GM18505 (cell line): Measurements from ENCODE around the gene PKN1.

Source experiments
- ATAC-seq: cut with Tn5 transposase; IDR thresholded peaks from one replicate; pipeline ENCODE4 v1.9.1; 2021; ENCODE audit not compliant: unreplicated experiment
- POLR2A ChIP-seq: IDR thresholded peaks from 4 replicates; pipeline ENCODE4 v1.6.1; 2011; ENCODE audit warnings: borderline replicate concordance; ENCODE audit not compliant: insufficient read depth, insufficient read length; ENCODE audit errors: extremely low read depth

The PKN1 gene

DNA sequence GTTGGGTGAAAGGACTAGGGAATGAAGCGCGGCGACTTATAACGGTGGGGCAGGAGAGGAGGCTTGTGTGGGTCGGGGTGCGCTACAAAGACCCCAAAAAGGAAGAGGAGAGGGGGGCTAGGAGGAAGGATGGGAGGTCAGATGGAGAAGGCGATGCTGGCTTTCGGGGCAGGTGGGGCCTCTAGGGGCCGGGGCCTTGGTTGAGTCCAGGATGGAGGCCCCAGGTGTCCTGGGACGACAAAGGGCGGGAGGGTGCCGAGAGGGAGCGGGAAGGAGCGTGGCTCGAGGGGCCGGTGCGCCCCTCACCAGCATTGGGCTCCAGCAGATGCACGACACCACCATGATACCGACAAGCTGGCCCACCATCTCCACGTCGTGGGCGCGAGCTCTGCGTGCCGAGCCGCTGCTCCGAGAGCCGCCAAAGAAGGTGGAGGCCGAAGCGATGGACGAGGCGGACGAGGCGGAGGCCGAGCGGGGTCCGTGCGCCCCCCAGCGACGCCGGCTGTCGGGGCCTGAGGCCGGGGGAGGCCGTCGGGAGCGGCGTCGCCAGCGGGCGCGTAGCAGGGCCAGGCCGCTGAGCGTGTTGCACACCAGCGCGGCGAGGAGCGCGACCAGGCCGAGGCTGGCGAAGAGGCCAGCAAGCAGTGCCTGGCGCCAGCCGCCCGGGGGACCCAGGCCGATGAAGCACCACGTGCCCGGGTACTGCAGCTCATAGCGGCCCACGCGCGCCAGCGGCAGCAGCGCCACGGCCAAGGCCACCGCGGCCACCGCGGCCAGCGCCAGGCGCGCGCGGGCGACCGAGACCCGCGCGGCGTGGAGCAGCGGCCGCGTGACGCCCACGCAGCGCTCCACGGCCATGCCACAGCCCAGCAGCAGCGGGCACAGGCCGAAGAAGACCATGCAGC is 40.2 kb downstream of the PKN1 start:
- no peak for TF ChIP-seq POLR2A
- ATAC-seq: no peak

DNA sequence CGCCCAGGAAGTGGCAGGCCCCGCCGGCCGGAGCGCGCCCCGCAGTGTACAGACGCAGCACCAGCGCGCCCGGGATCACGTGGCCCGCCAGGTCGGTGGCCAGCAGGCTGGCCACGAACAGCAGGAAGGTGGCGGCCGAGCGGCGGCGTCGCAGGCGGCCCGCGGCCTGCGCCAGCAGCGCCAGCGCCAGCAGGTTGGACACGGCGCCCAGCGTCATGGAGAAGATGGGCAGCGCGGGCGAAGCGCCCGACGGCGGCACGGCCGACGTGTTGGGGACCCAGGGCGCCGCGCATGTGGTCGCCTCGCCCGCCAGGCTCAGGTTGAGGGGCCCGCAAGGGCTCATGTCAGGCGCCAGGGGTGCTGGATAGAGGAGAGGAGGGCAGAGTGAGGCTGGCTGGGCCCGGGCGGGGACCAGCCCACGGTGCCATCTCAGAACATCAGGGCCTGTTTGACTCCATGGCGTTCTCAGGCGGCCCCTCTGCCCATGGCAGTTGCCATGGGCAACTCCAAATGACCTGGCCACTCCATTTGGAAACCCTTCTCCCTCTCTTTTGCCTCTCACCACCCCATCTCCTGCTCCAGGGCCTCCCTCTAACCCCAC is 41.0 kb downstream of the PKN1 start:
- no peak for ATAC-seq
- TF ChIP-seq POLR2A: no peak

DNA sequence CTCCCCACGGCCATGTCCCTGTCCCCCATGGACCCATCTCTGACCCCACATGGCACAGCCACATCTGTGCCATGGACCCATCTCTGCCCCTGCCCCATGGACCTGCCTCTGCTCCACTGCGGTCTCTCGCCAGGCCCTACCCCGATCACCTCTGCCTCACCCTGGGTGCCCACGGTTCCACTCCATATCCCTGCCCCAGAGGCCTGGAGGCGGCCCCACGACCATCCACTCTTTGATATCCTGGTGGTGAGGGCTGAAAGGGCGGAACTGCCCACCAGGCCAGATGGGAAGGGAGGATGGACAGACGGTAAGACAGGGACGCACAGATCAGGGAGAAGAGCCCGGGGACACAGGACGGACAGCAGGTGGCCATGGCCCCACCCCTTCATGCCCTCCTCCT is 41.7 kb downstream of the PKN1 start:
- ATAC-seq: no peak
- TF ChIP-seq POLR2A: no peak

DNA sequence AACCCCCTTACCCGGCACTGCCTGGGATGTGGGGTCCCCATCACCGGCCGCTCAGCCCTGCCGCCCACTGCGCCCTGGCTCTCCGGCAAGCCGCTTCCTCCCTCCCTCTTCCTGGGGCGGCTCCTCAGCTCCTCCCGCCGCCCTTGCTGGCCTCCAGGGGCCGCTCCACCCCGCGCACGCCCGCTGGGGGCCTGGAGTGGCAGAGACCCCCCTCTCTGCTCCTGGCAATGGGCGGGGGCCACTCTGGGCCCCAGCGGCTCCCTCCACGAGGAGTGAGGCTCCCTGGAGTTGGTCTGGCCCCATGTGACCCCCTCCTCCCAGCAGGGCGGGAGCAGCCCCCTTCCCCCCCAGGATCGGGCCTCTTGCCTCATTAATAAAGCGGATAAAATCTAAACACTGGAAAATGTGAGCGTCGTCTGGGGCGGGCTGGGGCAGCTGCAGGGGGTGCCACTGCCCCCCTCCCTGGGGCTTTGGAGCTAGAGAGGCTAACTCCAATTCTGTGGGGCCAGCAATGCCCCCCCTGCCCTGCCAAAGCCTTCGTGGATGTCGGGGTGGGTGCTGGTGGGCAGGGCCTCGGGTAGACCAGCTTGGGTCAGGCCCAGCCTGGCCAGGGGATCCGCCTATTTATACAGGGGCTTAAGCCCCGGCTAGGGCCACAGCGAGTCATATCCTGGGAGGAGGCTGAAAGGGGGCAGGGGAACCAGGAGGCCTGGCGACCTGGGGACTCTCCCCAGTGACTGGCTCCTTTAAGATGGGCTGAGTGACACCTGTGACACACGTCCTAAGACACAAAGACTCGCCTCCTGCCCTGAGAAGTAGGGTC is 42.4 kb downstream of the PKN1 start, which contains the start of gene PTGER1:
Gene PTGER1 (minus strand): TSS at position 104 of the 823 bp plus-strand sequence. CDS start 1,034 bp downstream, outside the sequence.
- TF ChIP-seq POLR2A: no peak
- ATAC-seq: no peak

DNA sequence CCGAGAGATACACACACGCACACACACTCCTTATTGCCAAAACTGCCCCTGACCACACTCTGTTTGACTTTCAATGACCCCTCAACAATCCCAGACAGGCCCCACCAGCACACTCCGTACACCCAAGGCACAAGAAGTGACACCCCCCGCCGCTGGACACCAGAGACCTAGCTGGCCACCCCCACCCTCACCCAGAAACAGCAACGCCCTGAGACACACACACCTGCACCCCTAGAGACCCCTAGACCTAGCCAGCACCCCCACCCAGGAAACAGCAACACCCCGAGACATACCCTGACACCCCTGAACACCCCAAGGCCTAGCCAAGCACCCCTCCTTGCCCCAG is 43.2 kb downstream of the PKN1 start:
- ATAC-seq: no peak

DNA sequence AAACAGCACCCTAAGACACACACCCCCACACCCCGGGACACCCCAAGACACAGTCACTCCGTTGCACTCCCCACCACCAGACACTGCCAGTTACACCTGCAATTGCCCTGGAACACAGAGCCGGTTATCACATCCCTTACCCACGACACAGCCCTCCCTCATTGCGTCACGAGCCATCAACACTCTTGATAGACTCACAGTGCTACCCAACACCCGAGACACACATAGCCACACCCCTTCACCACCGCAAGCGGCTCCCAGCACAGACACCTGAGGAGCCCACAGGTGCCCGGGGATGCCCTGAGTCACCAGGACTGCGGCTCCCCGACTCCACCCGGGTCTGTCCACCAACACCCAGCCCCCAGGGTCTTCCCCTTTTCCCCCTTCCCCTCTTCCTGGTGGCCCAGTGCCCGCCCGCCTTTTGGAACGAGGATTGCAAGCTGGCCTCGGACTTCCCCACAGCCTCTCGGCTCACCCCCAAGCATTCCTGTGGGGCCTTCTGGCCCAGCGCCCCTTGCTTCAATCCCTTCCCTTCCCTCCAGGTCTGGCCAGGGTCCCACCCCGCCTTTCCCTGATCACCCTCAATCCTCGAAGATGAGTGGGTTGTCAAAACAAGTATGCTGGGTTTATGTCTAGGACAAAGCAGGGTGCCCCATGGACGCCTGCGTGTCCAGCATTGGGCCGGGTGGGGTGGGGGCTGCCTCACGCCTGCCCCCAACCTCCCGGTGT is 43.7 kb downstream of the PKN1 start:
- no peak for TF ChIP-seq POLR2A
- ATAC-seq: no peak

More for the DNA sequence above, 43.2 kb downstream of the PKN1 start:
- no peak for TF ChIP-seq POLR2A

DNA sequence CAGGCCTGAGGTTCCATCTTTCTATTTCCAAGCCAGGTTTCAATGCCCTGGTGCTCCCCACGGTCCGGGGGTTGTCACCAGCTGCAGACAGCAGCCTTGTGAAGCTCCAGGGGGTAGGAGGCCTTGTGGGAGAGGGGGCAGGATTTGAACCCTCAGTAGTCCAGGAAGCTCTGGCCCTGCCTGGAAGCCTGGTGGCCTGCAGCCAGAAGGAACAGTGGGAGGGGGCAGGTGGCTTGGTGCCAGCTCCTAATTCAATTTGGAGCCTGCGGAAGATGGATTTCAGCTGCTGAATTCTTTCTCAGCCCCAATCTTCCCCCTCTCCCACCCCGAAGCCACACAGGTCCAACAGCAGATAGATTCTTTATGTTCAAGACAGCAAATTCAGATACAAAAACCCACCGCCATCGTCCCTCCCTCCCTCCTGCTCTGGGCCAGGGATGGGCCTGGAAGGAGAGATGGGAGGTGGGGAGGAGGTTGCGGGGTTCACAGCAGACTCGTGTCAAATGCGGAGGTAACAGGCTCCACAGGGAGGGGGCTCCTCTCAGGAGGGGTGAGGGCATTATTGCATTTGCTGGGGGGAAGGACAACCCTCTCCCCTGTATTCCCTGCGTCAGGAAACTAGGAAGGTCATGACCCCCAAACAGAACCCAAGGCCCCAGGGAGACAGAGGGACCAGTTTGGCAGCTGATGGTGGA is 44.5 kb downstream of the PKN1 start:
- TF ChIP-seq POLR2A: no peak
- ATAC-seq: no peak

DNA sequence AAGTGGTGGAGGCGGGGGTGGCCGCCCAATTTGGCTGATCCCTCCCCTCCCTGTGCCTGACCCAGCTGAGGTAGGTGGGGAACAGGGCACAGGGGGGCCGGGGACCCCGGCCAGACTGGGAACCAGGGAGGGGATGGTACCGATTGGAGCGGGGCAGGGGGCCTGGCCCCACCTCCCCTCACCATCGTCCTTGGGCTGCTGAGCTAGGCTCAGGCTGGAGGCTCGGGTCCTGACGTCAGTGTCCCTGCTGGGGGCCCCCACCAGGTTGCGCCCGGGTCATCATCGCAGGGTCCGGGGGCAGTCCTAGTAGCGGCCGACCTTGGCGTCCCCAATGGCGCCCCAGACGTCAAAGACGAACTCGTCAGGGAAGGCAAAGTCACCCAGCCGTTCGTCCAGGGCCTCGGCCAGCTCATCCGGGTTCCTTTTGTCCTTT is 45.0 kb downstream of the PKN1 start:
- ATAC-seq: no peak
- TF ChIP-seq POLR2A: no peak

- TF ChIP-seq POLR2A: no peak
- no peak for ATAC-seq
These were observed 46.3 kb downstream of the PKN1 start for GRCh38 chr19:14479309-14479974.

GRCh38 chr19:14479975-14480699 is 47.0 kb downstream of the PKN1 start:
- ATAC-seq: no peak
- TF ChIP-seq POLR2A: no peak

GRCh38 chr19:14480700-14481079 is 47.6 kb downstream of the PKN1 start:
- no peak for ATAC-seq

More at GRCh38 chr19:14480700-14481079, 47.6 kb downstream of the PKN1 start:
- TF ChIP-seq POLR2A: no peak
